Retinal pigment epithelial cell (primary cell): ENCODE results near the gene RGS6.

ENCODE experiments used
- DNase-seq: peaks from one replicate; pipeline ENCODE4 v3.0.0-alpha.2; 2010; ENCODE audit warnings: low read depth
- H3K4me3 ChIP-seq: 2 replicates; pipeline ENCODE4 v1.5.1; 2011; ENCODE audit warnings: mild to moderate bottlenecking, low read length, control low read depth, moderate library complexity
- CTCF ChIP-seq: conservative IDR thresholded peaks from 2 replicates; pipeline ENCODE4 v1.5.1; 2011; ENCODE audit warnings: low read depth, low read length, control low read depth, inconsistent platforms

Gene RGS6

GRCh38 chr14:72419226-72419775 lies 487.1 kb downstream of the RGS6 start:
- DNase-seq: no peak
- no peak overlapping the region for H3K4me3 ChIP-seq
- TF ChIP-seq CTCF: no peak

GRCh38 chr14:72420749-72421474 lies 488.7 kb downstream of the RGS6 start:
- TF ChIP-seq CTCF: peak; percentile 98
- H3K4me3 ChIP-seq: no peak overlapping the region
- DNase-seq: no peak

GRCh38 chr14:72423957-72424356 lies 491.7 kb downstream of the RGS6 start:
- DNase-seq: no peak
- H3K4me3 ChIP-seq: no peak overlapping the region
- no peak for TF ChIP-seq CTCF

- H3K4me3 ChIP-seq: no peak overlapping the region
- no peak for TF ChIP-seq CTCF
- DNase-seq: no peak
Observed at GRCh38 chr14:72430457-72430856, 498.2 kb downstream of the RGS6 start.

GRCh38 chr14:72432748-72433147 lies 500.5 kb downstream of the RGS6 start:
- DNase-seq: no peak
- no peak for TF ChIP-seq CTCF

GRCh38 chr14:72433511-72433910 lies 501.3 kb downstream of the RGS6 start:
- no peak for DNase-seq
- no peak overlapping the region for H3K4me3 ChIP-seq
- no peak for TF ChIP-seq CTCF

More at GRCh38 chr14:72432748-72433147, 500.5 kb downstream of the RGS6 start:
- H3K4me3 ChIP-seq: no peak overlapping the region

- TF ChIP-seq CTCF: no peak
- DNase-seq: no peak
- H3K4me3 ChIP-seq: no peak overlapping the region
Observed at GRCh38 chr14:72434856-72435255, 502.6 kb downstream of the RGS6 start.
